Glutamatergic neuron (in vitro differentiated cells): ENCODE results near the gene LNPEP. TPM values are rescaled to one million over a fixed set of nuclear protein-coding genes. Genes with fewer than 3 reads are reported as not detected.

Source experiments
- DNase-seq: peaks from one replicate; pipeline ENCODE4 v3.0.0; 2022
- H3K27ac Mint-ChIP-seq: one replicate; pipeline ENCODE4 v1.8.0; 2020; ENCODE audit warnings: mild to moderate bottlenecking, mixed read lengths, inconsistent platforms; ENCODE audit not compliant: unreplicated experiment
- H3K27me3 Mint-ChIP-seq: one replicate; pipeline ENCODE4 v1.8.0; 2020; ENCODE audit warnings: mild to moderate bottlenecking, moderate library complexity, mixed read lengths, inconsistent platforms; ENCODE audit not compliant: unreplicated experiment
- H3K36me3 Mint-ChIP-seq: one replicate; pipeline ENCODE4 v1.8.0; 2020; ENCODE audit warnings: mild to moderate bottlenecking, mixed read lengths, inconsistent platforms; ENCODE audit not compliant: unreplicated experiment
- H3K4me1 Mint-ChIP-seq: one replicate; pipeline ENCODE4 v1.8.0; 2020; ENCODE audit warnings: mild to moderate bottlenecking, low read depth, mixed read lengths, inconsistent platforms; ENCODE audit not compliant: unreplicated experiment
- H3K4me3 Mint-ChIP-seq: one replicate; pipeline ENCODE4 v1.8.0; 2020; ENCODE audit warnings: mild to moderate bottlenecking, mixed read lengths, inconsistent platforms; ENCODE audit not compliant: unreplicated experiment
- H3K9me3 Mint-ChIP-seq: one replicate; pipeline ENCODE4 v1.8.0; 2020; ENCODE audit warnings: mild to moderate bottlenecking, moderate library complexity, mixed read lengths, inconsistent platforms; ENCODE audit not compliant: unreplicated experiment
- total RNA-seq: library from RNA; stranded (reverse); fragmentation: NEBNext Ultra II Directional; extraction: Animal tissue kit (Norgen Biotek cat#: 25700); gene quantifications from one replicate; pipeline ENCODE4 v1.2.1, GENCODE V29; 2021; ENCODE audit not compliant: unreplicated experiment
- TF ChIP-seq, protein P1 (sequence below): fragments of 200-600 bp; sonication (generic); IDR thresholded peaks from one replicate; pipeline ENCODE4 v1.5.0; 2021; ENCODE audit not compliant: partially characterized antibody, unreplicated experiment

LNPEP gene
- total RNA-seq, 1 donor from 2014 or later = 9.3 TPM

DNA sequence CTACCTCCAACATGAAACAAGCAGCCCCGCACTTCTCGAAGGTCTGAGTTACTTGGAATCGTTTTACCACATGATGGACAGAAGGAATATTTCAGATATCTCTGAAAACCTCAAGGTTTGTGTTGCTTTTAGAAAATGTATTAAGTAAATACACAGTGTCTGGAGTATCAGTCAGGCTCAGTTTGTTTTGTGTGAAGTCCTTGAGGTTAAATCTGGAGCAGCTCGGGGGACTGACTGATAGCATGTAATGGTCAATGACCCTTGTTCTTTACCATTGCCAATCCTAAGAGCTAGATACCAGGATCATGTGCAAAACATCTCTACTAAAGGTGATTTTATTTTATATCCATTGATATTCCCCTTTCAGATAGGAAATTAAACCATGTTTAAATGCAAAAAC lies 26.9 kb upstream of the LNPEP start:
- DNase-seq = no peak
- Mint-ChIP-seq H3K27ac (no peak overlapping the region), H3K4me3 (no peak overlapping the region)

DNA sequence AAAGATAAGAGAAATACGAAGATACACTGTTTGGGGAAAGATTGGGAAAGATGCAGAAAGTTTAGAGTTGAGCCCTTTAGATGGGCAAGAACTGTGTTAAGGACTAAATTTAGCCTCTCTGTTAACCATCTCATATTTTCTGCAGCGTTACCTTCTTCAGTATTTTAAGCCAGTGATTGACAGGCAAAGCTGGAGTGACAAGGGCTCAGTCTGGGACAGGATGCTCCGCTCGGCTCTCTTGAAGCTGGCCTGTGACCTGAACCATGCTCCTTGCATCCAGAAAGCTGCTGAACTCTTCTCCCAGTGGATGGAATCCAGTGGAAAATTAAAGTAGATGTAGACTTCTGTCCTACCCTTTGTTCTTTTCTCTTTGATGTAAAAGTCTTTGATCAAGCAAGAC lies 26.4 kb upstream of the LNPEP start:
- Mint-ChIP-seq H3K4me1 (no peaks in the 10 kb centered on the region), H3K36me3 (no peaks in the 10 kb centered on the region), H3K4me3 (no peak overlapping the region), H3K27me3 (no peaks in the 10 kb centered on the region), H3K9me3 (peaks cover 2% of the 10 kb centered on the region), H3K27ac (no peak overlapping the region)
- TF ChIP-seq, protein P1, sequence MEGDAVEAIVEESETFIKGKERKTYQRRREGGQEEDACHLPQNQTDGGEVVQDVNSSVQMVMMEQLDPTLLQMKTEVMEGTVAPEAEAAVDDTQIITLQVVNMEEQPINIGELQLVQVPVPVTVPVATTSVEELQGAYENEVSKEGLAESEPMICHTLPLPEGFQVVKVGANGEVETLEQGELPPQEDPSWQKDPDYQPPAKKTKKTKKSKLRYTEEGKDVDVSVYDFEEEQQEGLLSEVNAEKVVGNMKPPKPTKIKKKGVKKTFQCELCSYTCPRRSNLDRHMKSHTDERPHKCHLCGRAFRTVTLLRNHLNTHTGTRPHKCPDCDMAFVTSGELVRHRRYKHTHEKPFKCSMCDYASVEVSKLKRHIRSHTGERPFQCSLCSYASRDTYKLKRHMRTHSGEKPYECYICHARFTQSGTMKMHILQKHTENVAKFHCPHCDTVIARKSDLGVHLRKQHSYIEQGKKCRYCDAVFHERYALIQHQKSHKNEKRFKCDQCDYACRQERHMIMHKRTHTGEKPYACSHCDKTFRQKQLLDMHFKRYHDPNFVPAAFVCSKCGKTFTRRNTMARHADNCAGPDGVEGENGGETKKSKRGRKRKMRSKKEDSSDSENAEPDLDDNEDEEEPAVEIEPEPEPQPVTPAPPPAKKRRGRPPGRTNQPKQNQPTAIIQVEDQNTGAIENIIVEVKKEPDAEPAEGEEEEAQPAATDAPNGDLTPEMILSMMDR = no peak
- DNase-seq = no peak

More for the DNA sequence above, 26.9 kb upstream of the LNPEP start:
- Mint-ChIP-seq H3K36me3 (no peaks in the 10 kb centered on the region), H3K4me1 (no peaks in the 10 kb centered on the region), H3K27me3 (no peaks in the 10 kb centered on the region), H3K9me3 (peaks cover 2% of the 10 kb centered on the region)
- TF ChIP-seq, protein P1 = no peak

DNA sequence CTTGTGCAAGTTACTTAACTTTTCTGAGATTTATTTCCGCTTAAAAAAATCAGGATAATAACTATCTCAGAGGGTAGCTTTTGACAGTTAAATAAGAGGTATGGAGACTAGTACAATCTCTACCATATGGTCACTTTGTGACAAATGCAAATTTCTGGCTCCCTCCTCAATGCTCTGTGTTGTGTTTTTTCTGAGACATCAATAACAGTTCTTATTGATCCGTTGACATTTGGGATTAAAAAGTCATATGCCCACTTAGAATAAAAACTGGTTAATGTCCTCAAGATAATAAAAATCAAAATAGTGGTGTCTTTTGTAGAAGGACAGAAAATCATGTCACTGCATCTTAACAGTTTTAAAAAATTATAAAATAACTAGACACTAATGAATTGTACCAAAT lies 24.7 kb upstream of the LNPEP start:
- peaks cover 2% of the 10 kb centered on the region for H3K9me3 Mint-ChIP-seq
- TF ChIP-seq, protein P1 = no peak
- no peaks in the 10 kb centered on the region for H3K27me3 Mint-ChIP-seq
- no peaks in the 10 kb centered on the region for H3K4me1 Mint-ChIP-seq
- no peak for DNase-seq
- H3K4me3 Mint-ChIP-seq = no peak overlapping the region
- no peaks in the 10 kb centered on the region for H3K36me3 Mint-ChIP-seq
- peak overlapping the region; percentile 17 for H3K27ac Mint-ChIP-seq

DNA sequence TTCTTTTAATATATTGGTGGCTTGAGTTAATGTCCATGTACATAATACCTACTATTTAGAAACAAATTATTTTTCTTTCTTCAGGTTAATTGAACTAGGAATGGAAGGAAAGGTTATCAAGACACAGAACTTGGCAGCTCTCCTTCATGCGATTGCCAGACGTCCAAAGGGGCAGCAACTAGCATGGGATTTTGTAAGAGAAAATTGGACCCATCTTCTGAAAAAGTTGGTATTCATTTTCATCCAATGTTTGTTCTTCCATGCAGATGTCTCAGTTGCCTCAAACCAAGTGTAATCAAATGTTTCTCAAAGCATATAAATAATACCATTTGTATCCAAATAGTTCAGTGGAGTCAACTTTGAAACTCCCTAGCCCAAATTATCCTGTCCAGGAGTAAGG lies 22.6 kb upstream of the LNPEP start:
- Mint-ChIP-seq H3K36me3 (no peaks in the 10 kb centered on the region), H3K27ac (no peak overlapping the region), H3K4me1 (no peaks in the 10 kb centered on the region), H3K4me3 (no peak overlapping the region), H3K27me3 (no peaks in the 10 kb centered on the region), H3K9me3 (peaks cover 2% of the 10 kb centered on the region)
- TF ChIP-seq, protein P1 = no peak
- DNase-seq = no peak

DNA sequence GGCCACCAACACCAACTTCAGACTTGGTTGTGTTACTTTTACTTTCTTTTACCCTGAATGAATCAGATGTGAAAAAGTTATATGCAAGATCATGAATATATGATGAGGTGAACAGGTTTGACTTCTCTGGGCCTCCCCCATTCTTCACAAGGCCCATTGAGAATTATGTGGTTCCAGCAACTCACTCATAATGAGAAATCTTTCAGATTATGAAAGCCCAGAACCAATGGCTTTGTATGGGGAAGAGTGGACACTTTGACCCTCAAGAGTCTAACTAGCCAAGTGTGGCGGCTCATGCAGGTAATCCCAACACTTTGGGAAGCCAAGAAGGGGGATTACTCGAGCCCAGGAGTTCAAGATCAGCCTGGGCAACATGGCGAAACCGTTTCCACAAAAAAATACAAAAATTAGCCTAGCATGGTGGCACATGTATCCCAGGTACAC lies 16.1 kb upstream of the LNPEP start:
- no peak for DNase-seq
- Mint-ChIP-seq H3K27me3 (peaks cover 3% of the 10 kb centered on the region), H3K27ac (no peak overlapping the region), H3K4me3 (no peak overlapping the region), H3K9me3 (no peaks in the 10 kb centered on the region), H3K4me1 (peaks cover 2% of the 10 kb centered on the region), H3K36me3 (no peaks in the 10 kb centered on the region)
- TF ChIP-seq, protein P1 = no peak
